ENCODE measurements around the gene TSHR. TPM values are rescaled to one million over a fixed set of nuclear protein-coding genes. Genes with fewer than 3 reads are reported as not detected.

TSHR gene
- total RNA-seq, 2 donors from 2014 or later, result 0.58 TPM; not detected in 1

- Histone ChIP-seq H3K9me3 (ENCODE audit: control insufficient read depth, low read length) (no peaks in the 10 kb centered on the region), H3K4me3 (ENCODE audit: low read length) (peak overlapping the region; percentile 80), H3K4me1 (ENCODE audit: control insufficient read depth, insufficient read depth, low read length) (no peaks in the 10 kb centered on the region), H3K27me3 (ENCODE audit: control insufficient read depth, insufficient read depth, low read length, poor library complexity, severe bottlenecking) (no peaks in the 10 kb centered on the region), H3K27ac (ENCODE audit: low read depth, low read length) (peak overlapping the region; percentile 91), H3K36me3 (ENCODE audit: control insufficient read depth, insufficient read depth, low read length) (peaks cover 4% of the 10 kb centered on the region), H3K9ac (ENCODE audit: extremely low read depth, low read length, poor library complexity, severe bottlenecking) (peak overlapping the region; percentile 84)
- Mint-ChIP-seq H3K4me1 (peaks cover 12% of the 10 kb centered on the region), H3K27ac (peak overlapping the region; percentile 98), H3K4me3 (peak overlapping the region; percentile 88), H3K27me3 (ENCODE audit: insufficient read depth) (peaks cover 4% of the 10 kb centered on the region), H3K9me3 (no peaks in the 10 kb centered on the region), H3K36me3 (ENCODE audit: low read depth) (peaks cover 6% of the 10 kb centered on the region)
- 9 to 40% methylated on average over 2 to 28 of the region's 28 CpGs for WGBS, 2 experiments (ENCODE audit: insufficient coverage in 1 of 2, insufficient read length in 1 of 2)
- peak; percentile 94 for DNase-seq
- peak; percentile 92 for TF ChIP-seq CTCF (conservative IDR thresholded peaks at IDR 0.05)
Measured at GRCh38 chr14:81170104-81170828, 214.8 kb downstream of the TSHR start.

- peak overlapping the region; percentile 80 for H3K4me3 ChIP-seq (ENCODE audit: low read length)
Measured at GRCh38 chr14:81170829-81171195, 215.4 kb downstream of the TSHR start.

GRCh38 chr14:81172353-81172752 lies 216.9 kb downstream of the TSHR start:
- Mint-ChIP-seq H3K4me1 (peaks cover 9% of the 10 kb centered on the region), H3K9me3 (no peaks in the 10 kb centered on the region), H3K27me3 (ENCODE audit: insufficient read depth) (peaks cover 4% of the 10 kb centered on the region), H3K36me3 (ENCODE audit: low read depth) (peaks cover 6% of the 10 kb centered on the region), H3K27ac (no peak overlapping the region), H3K4me3 (no peak overlapping the region)
- Histone ChIP-seq H3K27me3 (ENCODE audit: control insufficient read depth, insufficient read depth, low read length, poor library complexity, severe bottlenecking) (no peaks in the 10 kb centered on the region), H3K4me3 (ENCODE audit: low read length) (no peak overlapping the region), H3K9ac (ENCODE audit: extremely low read depth, low read length, poor library complexity, severe bottlenecking) (no peak overlapping the region), H3K27ac (ENCODE audit: low read depth, low read length) (no peak overlapping the region), H3K9me3 (ENCODE audit: control insufficient read depth, low read length) (no peaks in the 10 kb centered on the region), H3K36me3 (ENCODE audit: control insufficient read depth, insufficient read depth, low read length) (peaks cover 7% of the 10 kb centered on the region), H3K4me1 (ENCODE audit: control insufficient read depth, insufficient read depth, low read length) (no peaks in the 10 kb centered on the region)
- TF ChIP-seq CTCF (conservative IDR thresholded peaks at IDR 0.05), result no peak
- DNase-seq, result no peak
- 88 to 93% methylated on average over 2 of the region's 2 CpGs for WGBS, 2 experiments (ENCODE audit: insufficient coverage in 1 of 2, insufficient read length in 1 of 2)

More at GRCh38 chr14:81170829-81171195, 215.4 kb downstream of the TSHR start:
- no peak for DNase-seq
- peak; percentile 10 for TF ChIP-seq CTCF (conservative IDR thresholded peaks at IDR 0.05)
- no peaks in the 10 kb centered on the region for H3K9me3 Mint-ChIP-seq
- peak overlapping the region; percentile 88 for H3K4me3 Mint-ChIP-seq
- Histone ChIP-seq H3K36me3 (ENCODE audit: control insufficient read depth, insufficient read depth, low read length) (peaks cover 4% of the 10 kb centered on the region), H3K27ac (ENCODE audit: low read depth, low read length) (peak overlapping the region; percentile 91), H3K4me1 (ENCODE audit: control insufficient read depth, insufficient read depth, low read length) (no peaks in the 10 kb centered on the region), H3K9me3 (ENCODE audit: control insufficient read depth, low read length) (no peaks in the 10 kb centered on the region), H3K27me3 (ENCODE audit: control insufficient read depth, insufficient read depth, low read length, poor library complexity, severe bottlenecking) (no peaks in the 10 kb centered on the region), H3K9ac (ENCODE audit: extremely low read depth, low read length, poor library complexity, severe bottlenecking) (no peak overlapping the region)
- peaks cover 4% of the 10 kb centered on the region for H3K27me3 Mint-ChIP-seq (ENCODE audit: insufficient read depth)
- 46 to 100% methylated on average over 1 to 3 of the region's 3 CpGs for WGBS, 2 experiments (ENCODE audit: insufficient coverage in 1 of 2, insufficient read length in 1 of 2)
- H3K36me3 Mint-ChIP-seq (ENCODE audit: low read depth), result peaks cover 6% of the 10 kb centered on the region
- H3K4me1 Mint-ChIP-seq, result peaks cover 12% of the 10 kb centered on the region
- H3K27ac Mint-ChIP-seq, result peak overlapping the region; percentile 98

All from endodermal cell (in vitro differentiated cells).